Measurements from ENCODE around the gene TOM1L1. TPM values are rescaled to one million over a fixed set of nuclear protein-coding genes. Genes with fewer than 3 reads are reported as not detected.

TOM1L1 gene
- total RNA-seq, 1 donor, result 5.8 TPM

GRCh38 chr17:54924405-54924804 lies 23.8 kb downstream of the TOM1L1 start:
- no peak for TF ChIP-seq CTCF (IDR thresholded peaks at IDR 0.05; ENCODE audit: insufficient read depth, low read length)
- DNase-seq (ENCODE audit: low read depth), result no peak

GRCh38 chr17:54927525-54927924 lies 26.9 kb downstream of the TOM1L1 start:
- no peak for DNase-seq (ENCODE audit: low read depth)
- no peak overlapping the region for H3K4me3 ChIP-seq (ENCODE audit: low read depth, low read length)
- TF ChIP-seq CTCF (IDR thresholded peaks at IDR 0.05; ENCODE audit: insufficient read depth, low read length), result no peak

More at GRCh38 chr17:54924405-54924804, 23.8 kb downstream of the TOM1L1 start:
- H3K4me3 ChIP-seq (ENCODE audit: low read depth, low read length), result no peak overlapping the region

- H3K4me3 ChIP-seq (ENCODE audit: low read depth, low read length), result no peak overlapping the region
- no peak for TF ChIP-seq CTCF (IDR thresholded peaks at IDR 0.05; ENCODE audit: insufficient read depth, low read length)
- DNase-seq (ENCODE audit: low read depth), result no peak
Observed at GRCh38 chr17:54932711-54933110, 32.1 kb downstream of the TOM1L1 start.

- no peak for TF ChIP-seq CTCF (IDR thresholded peaks at IDR 0.05; ENCODE audit: insufficient read depth, low read length)
- no peak overlapping the region for H3K4me3 ChIP-seq (ENCODE audit: low read depth, low read length)
- DNase-seq (ENCODE audit: low read depth), result no peak
Observed at GRCh38 chr17:54933921-54934320, 33.3 kb downstream of the TOM1L1 start.

- no peak for DNase-seq (ENCODE audit: low read depth)
- H3K4me3 ChIP-seq (ENCODE audit: low read depth, low read length), result no peak overlapping the region
- no peak for TF ChIP-seq CTCF (IDR thresholded peaks at IDR 0.05; ENCODE audit: insufficient read depth, low read length)
Observed at GRCh38 chr17:54935471-54935870, 34.8 kb downstream of the TOM1L1 start.

GRCh38 chr17:54937018-54937417 lies 36.4 kb downstream of the TOM1L1 start:
- no peak overlapping the region for H3K4me3 ChIP-seq (ENCODE audit: low read depth, low read length)
- TF ChIP-seq CTCF (IDR thresholded peaks at IDR 0.05; ENCODE audit: insufficient read depth, low read length), result no peak
- DNase-seq (ENCODE audit: low read depth), result no peak

GRCh38 chr17:54937426-54937825 lies 36.8 kb downstream of the TOM1L1 start:
- DNase-seq (ENCODE audit: low read depth), result no peak
- no peak for TF ChIP-seq CTCF (IDR thresholded peaks at IDR 0.05; ENCODE audit: insufficient read depth, low read length)
- no peak overlapping the region for H3K4me3 ChIP-seq (ENCODE audit: low read depth, low read length)
